Neutrophil (primary cell): Measurements from ENCODE around the gene SSBP4.
"Not testable (repeated sequence)": the region's sequence is repeated elsewhere in the genome, so short reads cannot be mapped to it uniquely, and the experiment has no call there.

Experiments
- H3K27ac ChIP-seq: fragments of 200-600 bp; sonication (generic); 2 replicates; pipeline ENCODE4 v1.5.1; 2016; ENCODE audit warnings: mild to moderate bottlenecking, moderate library complexity
- H3K27me3 ChIP-seq: fragments of 200-600 bp; sonication (generic); 2 replicates; pipeline ENCODE4 v1.6.0; 2016; ENCODE audit warnings: mild to moderate bottlenecking
- H3K36me3 ChIP-seq: fragments of 200-600 bp; sonication (generic); 2 replicates; pipeline ENCODE4 v1.5.1; 2017
- H3K4me1 ChIP-seq, 2 experiments: fragments of 200-600 bp in 1 of 2; sonication (generic) in 1 of 2; 1 replicate in 1 of 2; 2 replicates in 1 of 2; pipeline versions ENCODE4 v1.5.1 to v1.6.1; 2013 to 2016; ENCODE audit warnings: low read depth in 1 of 2, low read length in 1 of 2, mild to moderate bottlenecking in 1 of 2, moderate library complexity in 1 of 2; ENCODE audit not compliant: control insufficient read depth in 1 of 2, insufficient read depth in 1 of 2
- H3K4me3 ChIP-seq, 2 experiments: fragments of 200-600 bp in 1 of 2; sonication (generic) in 1 of 2; 1 replicate in 1 of 2; 2 replicates in 1 of 2; pipeline ENCODE4 v1.5.1; 2013 to 2016; ENCODE audit warnings: low read depth in 1 of 2, low read length in 1 of 2, mild to moderate bottlenecking in 1 of 2, moderate library complexity in 1 of 2
- H3K9me3 ChIP-seq: fragments of 200-600 bp; sonication (generic); 2 replicates; pipeline ENCODE4 v1.5.1; 2016
- CTCF ChIP-seq: fragments of 200-600 bp; sonication (generic); IDR thresholded peaks from 2 replicates; pipeline ENCODE4 v1.5.1; 2016; ENCODE audit warnings: antibody characterized with exemption

Gene SSBP4

GRCh38 chr19:18380843-18381242 lies 38.4 kb upstream of the SSBP4 start:
- H3K4me3 ChIP-seq = no peak overlapping the region
- H3K27me3 ChIP-seq = peaks cover 25% of the 10 kb centered on the region
- peaks cover 8 to 9% of the 10 kb centered on the region in 2 experiments for H3K4me1 ChIP-seq
- no peaks in the 10 kb centered on the region for H3K9me3 ChIP-seq
- no peak for TF ChIP-seq CTCF
- no peaks in the 10 kb centered on the region for H3K36me3 ChIP-seq
- H3K27ac ChIP-seq = no peak overlapping the region

- Histone ChIP-seq H3K4me1 (peaks cover 24 to 26% of the 10 kb centered on the region in 2 experiments), H3K27me3 (peaks cover 51% of the 10 kb centered on the region)
- H3K9me3 ChIP-seq, H3K4me3 ChIP-seq, H3K36me3 ChIP-seq, H3K27ac ChIP-seq: not testable (repeated sequence)
Observed at GRCh38 chr19:18383622-18384021, 35.6 kb upstream of the SSBP4 start.

- peaks cover 51% of the 10 kb centered on the region for H3K27me3 ChIP-seq
- TF ChIP-seq CTCF = no peak
Observed at GRCh38 chr19:18384775-18385174, 34.4 kb upstream of the SSBP4 start.

DNA sequence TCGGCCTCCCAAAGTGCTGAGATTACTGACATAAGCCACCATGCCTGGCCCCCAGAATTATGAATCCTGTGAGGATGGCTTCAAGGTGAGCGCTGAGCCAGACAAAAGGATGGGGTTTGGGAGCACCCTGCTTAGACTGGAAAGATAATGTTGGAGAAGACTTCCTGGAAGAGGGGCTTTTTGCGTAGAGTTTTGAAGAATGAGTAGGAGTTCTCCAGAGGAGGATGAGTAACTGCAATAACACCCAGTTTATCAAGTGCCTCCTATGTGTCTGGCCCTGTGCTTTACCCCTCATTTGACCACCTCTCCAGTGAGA lies 33.9 kb upstream of the SSBP4 start:
- H3K27ac ChIP-seq = no peak overlapping the region
- H3K27me3 ChIP-seq = peaks cover 51% of the 10 kb centered on the region
- peaks cover 22% of the 10 kb centered on the region for H3K36me3 ChIP-seq
- H3K4me3 ChIP-seq = no peak overlapping the region
- no peak for TF ChIP-seq CTCF
- no peaks in the 10 kb centered on the region for H3K9me3 ChIP-seq
- H3K4me1 ChIP-seq = peaks cover 31 to 35% of the 10 kb centered on the region in 2 experiments

More at GRCh38 chr19:18384775-18385174, 34.4 kb upstream of the SSBP4 start:
- peaks cover 17% of the 10 kb centered on the region for H3K36me3 ChIP-seq
- H3K4me3 ChIP-seq = no peak overlapping the region
- H3K9me3 ChIP-seq = no peaks in the 10 kb centered on the region
- no peak overlapping the region for H3K27ac ChIP-seq
- peaks cover 33 to 37% of the 10 kb centered on the region in 2 experiments for H3K4me1 ChIP-seq

DNA sequence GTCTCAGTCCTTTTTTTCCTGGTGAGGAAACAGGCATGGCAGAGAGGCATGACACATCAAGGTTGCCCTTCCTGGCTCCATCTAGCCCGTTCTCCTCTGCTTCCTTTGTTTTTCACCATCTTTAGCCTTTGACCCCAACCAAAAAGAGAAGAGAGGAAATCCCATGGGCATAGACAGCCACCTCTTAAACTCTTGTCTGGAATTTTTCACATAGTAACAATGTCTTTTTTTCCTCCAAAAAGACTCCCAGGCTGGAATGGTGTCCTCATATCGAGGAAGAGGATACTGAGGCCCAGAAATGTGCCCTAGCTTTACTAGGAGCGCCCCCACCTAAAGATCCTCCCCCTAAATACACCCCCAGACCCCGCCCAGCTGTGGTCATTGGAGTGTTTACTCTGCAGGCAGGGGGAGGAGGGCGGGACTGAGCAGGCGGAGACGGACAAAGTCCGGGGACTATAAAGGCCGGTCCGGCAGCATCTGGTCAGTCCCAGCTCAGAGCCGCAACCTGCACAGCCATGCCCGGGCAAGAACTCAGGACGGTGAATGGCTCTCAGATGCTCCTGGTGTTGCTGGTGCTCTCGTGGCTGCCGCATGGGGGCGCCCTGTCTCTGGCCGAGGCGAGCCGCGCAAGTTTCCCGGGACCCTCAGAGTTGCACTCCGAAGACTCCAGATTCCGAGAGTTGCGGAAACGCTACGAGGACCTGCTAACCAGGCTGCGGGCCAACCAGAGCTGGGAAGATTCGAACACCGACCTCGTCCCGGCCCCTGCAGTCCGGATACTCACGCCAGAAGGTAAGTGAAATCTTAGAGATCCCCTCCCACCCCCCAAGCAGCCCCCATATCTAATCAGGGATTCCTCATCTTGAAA lies 33.3 kb upstream of the SSBP4 start, which contains the start of gene GDF15:
GDF15 (plus strand) TSS at position 484 of the 868 bp plus-strand sequence; CDS start at position 516, 32 bp downstream.
- Histone ChIP-seq H3K36me3 (peaks cover 28% of the 10 kb centered on the region), H3K9me3 (no peaks in the 10 kb centered on the region), H3K4me3 (no peak within 1 kb of the TSS), H3K27ac (no peak within 1 kb of the TSS), H3K27me3 (peaks cover 51% of the 10 kb centered on the region), H3K4me1 (peaks cover 34 to 39% of the 10 kb centered on the region in 2 experiments)
- TF ChIP-seq CTCF = peak; percentile 61

- no peak for TF ChIP-seq CTCF
- no peak overlapping the region for H3K4me3 ChIP-seq
- peaks cover 36% of the 10 kb centered on the region for H3K36me3 ChIP-seq
- peaks cover 51% of the 10 kb centered on the region for H3K27me3 ChIP-seq
- peaks cover 40 to 44% of the 10 kb centered on the region in 2 experiments for H3K4me1 ChIP-seq
- H3K9me3 ChIP-seq = no peaks in the 10 kb centered on the region
- no peak overlapping the region for H3K27ac ChIP-seq
Observed at GRCh38 chr19:18386543-18387271, 32.5 kb upstream of the SSBP4 start.
